Measurements from ENCODE around the gene TRIM69. TPM values are rescaled to one million over a fixed set of nuclear protein-coding genes. Genes with fewer than 3 reads are reported as not detected.

TRIM69 gene
- total RNA-seq, 1 experiment from 2014 or later: 61.0 TPM

- no TSS peak for BruUV-seq (replicated peaks)
- Histone ChIP-seq H3K9me3 (ENCODE audit: low read depth, low read length, poor library complexity, severe bottlenecking) (no peaks in the 10 kb centered on the region), H3K36me3 (ENCODE audit: insufficient read depth, low read length, poor library complexity, severe bottlenecking) (no peaks in the 10 kb centered on the region), H3K27ac (ENCODE audit: low read depth, low read length, poor library complexity, severe bottlenecking) (no peak overlapping the region), H3K4me1 (ENCODE audit: insufficient read depth, low read length, poor library complexity, severe bottlenecking) (peaks cover 7% of the 10 kb centered on the region), H3K4me3 (ENCODE audit: low read depth, low read length, poor library complexity, severe bottlenecking) (no peak overlapping the region), H3K27me3 (replicated peaks; ENCODE audit: insufficient read depth, low read depth, low read length, poor library complexity) (no peaks in the 10 kb centered on the region)
- TF ChIP-seq CTCF (conservative IDR thresholded peaks at IDR 0.05; ENCODE audit: low read depth, low read length) (no peak), EZH2 (IDR thresholded peaks at IDR 0.05; ENCODE audit: borderline replicate concordance, low read depth, low read length, poor library complexity, severe bottlenecking) (no peak)
- intact Hi-C loops (cut with micrococcal nuclease; ENCODE audit: unreplicated experiment): loop anchor here (2.0 kb wide), 1 partner anchor 67 kb away; no protein-coding TSS in a partner anchor
- ChIA-PET POLR2A (ENCODE audit: low non-redundant PET) (no interaction called here), CTCF (no interaction called here)
- DNase-seq (ENCODE audit: low spot score): no peak
These were observed 43.4 kb downstream of the TRIM69 start for GRCh38 chr15:44779761-44780160.

- no TSS peak for BruUV-seq (replicated peaks)
- intact Hi-C loops (cut with micrococcal nuclease; ENCODE audit: unreplicated experiment): no loop called here
- no peaks in the 10 kb centered on the region for H3K36me3 ChIP-seq (ENCODE audit: insufficient read depth, low read length, poor library complexity, severe bottlenecking)
- CTCF ChIA-PET: no interaction called here
- peaks cover 6% of the 10 kb centered on the region for H3K4me1 ChIP-seq (ENCODE audit: insufficient read depth, low read length, poor library complexity, severe bottlenecking)
- POLR2A ChIA-PET (ENCODE audit: low non-redundant PET): no interaction called here
- H3K27me3 ChIP-seq (replicated peaks; ENCODE audit: insufficient read depth, low read depth, low read length, poor library complexity): no peaks in the 10 kb centered on the region
- DNase-seq (ENCODE audit: low spot score): no peak
- no peak overlapping the region for H3K4me3 ChIP-seq (ENCODE audit: low read depth, low read length, poor library complexity, severe bottlenecking)
- peak overlapping the region; percentile 23 for H3K27ac ChIP-seq (ENCODE audit: low read depth, low read length, poor library complexity, severe bottlenecking)
- no peaks in the 10 kb centered on the region for H3K9me3 ChIP-seq (ENCODE audit: low read depth, low read length, poor library complexity, severe bottlenecking)
- TF ChIP-seq EZH2 (IDR thresholded peaks at IDR 0.05; ENCODE audit: borderline replicate concordance, low read depth, low read length, poor library complexity, severe bottlenecking): no peak
- no peak for TF ChIP-seq CTCF (conservative IDR thresholded peaks at IDR 0.05; ENCODE audit: low read depth, low read length)
These were observed 44.3 kb downstream of the TRIM69 start for GRCh38 chr15:44780608-44781007.

GRCh38 chr15:44781128-44781810, 44.9 kb downstream of the TRIM69 start:
- intact Hi-C loops (cut with micrococcal nuclease; ENCODE audit: unreplicated experiment): no loop called here
- CTCF ChIA-PET: no interaction called here
- no TSS peak for BruUV-seq (replicated peaks)
- DNase-seq (ENCODE audit: low spot score): no peak
- H3K36me3 ChIP-seq (ENCODE audit: insufficient read depth, low read length, poor library complexity, severe bottlenecking): no peaks in the 10 kb centered on the region
- H3K4me1 ChIP-seq (ENCODE audit: insufficient read depth, low read length, poor library complexity, severe bottlenecking): peaks cover 8% of the 10 kb centered on the region
- TF ChIP-seq EZH2 (IDR thresholded peaks at IDR 0.05; ENCODE audit: borderline replicate concordance, low read depth, low read length, poor library complexity, severe bottlenecking) (no peak), CTCF (conservative IDR thresholded peaks at IDR 0.05; ENCODE audit: low read depth, low read length) (no peak)
- POLR2A ChIA-PET (ENCODE audit: low non-redundant PET): no interaction called here
- no peak overlapping the region for H3K4me3 ChIP-seq (ENCODE audit: low read depth, low read length, poor library complexity, severe bottlenecking)
- no peaks in the 10 kb centered on the region for H3K27me3 ChIP-seq (replicated peaks; ENCODE audit: insufficient read depth, low read depth, low read length, poor library complexity)
- H3K9me3 ChIP-seq (ENCODE audit: low read depth, low read length, poor library complexity, severe bottlenecking): no peaks in the 10 kb centered on the region
- H3K27ac ChIP-seq (ENCODE audit: low read depth, low read length, poor library complexity, severe bottlenecking): peak overlapping the region; percentile 23
